Mammary epithelial cell (primary cell): ENCODE data around the gene SIK3.

Source experiments
- CTCF ChIP-seq, 2 donors: IDR thresholded peaks in 1 of 2; conservative IDR thresholded peaks in 1 of 2; 2 replicates each; pipeline ENCODE4 v1.5.1; 2011 to 2012; ENCODE audit warnings: inconsistent platforms in 2 of 2, low read length in 2 of 2, mild to moderate bottlenecking in 2 of 2, control low read depth in 1 of 2, low read depth in 1 of 2; ENCODE audit not compliant: insufficient read depth in 1 of 2; ENCODE audit errors: extremely low read depth in 1 of 2
- EZH2 ChIP-seq: IDR thresholded peaks from 2 replicates; pipeline ENCODE4 v1.6.1; 2012; ENCODE audit warnings: low read length, inconsistent platforms, borderline replicate concordance

GRCh38 chr11:116963813-116964212, 134.4 kb downstream of the SIK3 start:
- TF ChIP-seq CTCF (conservative IDR thresholded peaks at IDR 0.05 in 1 of 2, IDR thresholded peaks at IDR 0.05 in 1 of 2; ENCODE audit: extremely low read depth in 1 of 2, insufficient read depth in 1 of 2, low read depth in 1 of 2, low read length in 2 of 2) (no peak), EZH2 (no peak)
